Fibroblast of pulmonary artery (primary cell): ENCODE data around the gene GPX2.

Source experiments
- DNase-seq: peaks from one replicate; pipeline ENCODE4 v3.0.0-alpha.2; 2010; ENCODE audit warnings: low read depth
- H3K4me3 ChIP-seq: replicated peaks from 2 replicates; pipeline ENCODE4 v1.5.1; 2011; ENCODE audit warnings: low read depth, mild to moderate bottlenecking, control low read depth, low read length, moderate library complexity
- CTCF ChIP-seq: IDR thresholded peaks from 2 replicates; pipeline ENCODE4 v1.5.1; 2011; ENCODE audit warnings: mild to moderate bottlenecking, control low read depth, low read length, inconsistent platforms; ENCODE audit errors: missing control alignments

GPX2 gene

GRCh38 chr14:64934338-64934929 is 8.1 kb downstream of the GPX2 start:
- DNase-seq, result no peak
- H3K4me3 ChIP-seq, result no peak overlapping the region
- no peak for TF ChIP-seq CTCF

- no peak for DNase-seq
- no peak overlapping the region for H3K4me3 ChIP-seq
- TF ChIP-seq CTCF, result no peak
These were observed 10.3 kb downstream of the GPX2 start for GRCh38 chr14:64932231-64932630.

- H3K4me3 ChIP-seq, result no peak overlapping the region
- DNase-seq, result no peak
- TF ChIP-seq CTCF, result no peak
These were observed 11.4 kb downstream of the GPX2 start for GRCh38 chr14:64931123-64931522.

GRCh38 chr14:64930085-64930843 is 12.3 kb downstream of the GPX2 start:
- peak; percentile 53 for DNase-seq

GRCh38 chr14:64929014-64929359 is 13.6 kb downstream of the GPX2 start:
- H3K4me3 ChIP-seq, result no peak overlapping the region
- no peak for TF ChIP-seq CTCF
- DNase-seq, result no peak

More at GRCh38 chr14:64930085-64930843, 12.3 kb downstream of the GPX2 start:
- H3K4me3 ChIP-seq, result no peak overlapping the region
- no peak for TF ChIP-seq CTCF

GRCh38 chr14:64928239-64929013 is 14.1 kb downstream of the GPX2 start:
- DNase-seq, result no peak
- no peak for TF ChIP-seq CTCF
- no peak overlapping the region for H3K4me3 ChIP-seq
